KBM-7 (cell line): Measurements from ENCODE around the gene JAK1.
A peak's percentile ranks its signal among the peaks of the same experiment; 100 is the strongest.
"Not testable (repeated sequence)": the region's sequence is repeated elsewhere in the genome, so short reads cannot be mapped to it uniquely, and the experiment has no call there.

Experiments
- DNase-seq: peaks from one replicate; pipeline ENCODE4 v3.0.0-alpha.2; 2015
- in situ Hi-C: fragments of 300-500 bp; cut with MboI; formaldehyde crosslinking; loops from 2 replicates; pipeline ENCODE4 v1.14.3; 2020; ENCODE audit warnings: low sequenced_read_pairs, low pct_unique_long_range_greater_than_20kb, mixed read lengths

Gene JAK1

DNA sequence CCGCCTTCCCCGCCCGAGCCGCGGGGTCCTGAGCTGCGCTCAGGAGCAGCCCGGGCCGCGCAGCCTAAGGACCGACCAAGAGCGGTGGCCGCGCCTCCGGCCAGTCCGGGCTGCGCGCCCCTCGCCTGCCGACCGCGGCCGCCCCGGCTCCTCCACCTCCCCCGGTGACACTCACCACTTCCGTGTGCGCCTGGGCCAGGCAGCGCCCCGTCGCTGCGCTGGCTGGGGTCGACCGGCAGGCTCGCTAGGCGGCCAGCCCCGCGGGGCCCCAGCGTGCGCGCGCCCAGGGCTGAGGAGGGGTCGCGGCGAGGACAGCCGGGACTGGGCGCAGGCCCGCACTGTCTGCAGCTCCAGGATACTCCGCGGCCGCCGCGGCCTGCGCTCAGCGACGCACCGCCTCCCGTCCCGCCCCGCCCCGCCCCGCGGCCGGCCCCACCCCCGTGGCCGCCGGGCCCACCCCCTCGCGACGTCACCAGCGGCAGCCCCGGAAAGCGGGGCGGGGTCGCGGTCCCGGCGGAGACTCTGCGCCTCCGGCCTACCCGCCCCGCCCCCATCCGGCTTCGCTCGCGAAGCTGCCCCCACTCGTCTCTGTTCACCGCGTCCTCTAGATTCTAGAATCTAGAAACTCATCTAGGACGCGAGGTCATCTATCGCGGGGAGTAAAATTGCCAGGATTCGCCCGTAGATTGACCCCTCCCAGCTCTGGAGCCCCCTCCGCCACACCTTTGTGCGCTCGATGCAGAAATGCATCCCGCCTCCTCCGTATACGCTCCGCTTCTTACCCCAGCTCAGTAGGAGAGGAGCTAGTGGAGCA is at the start of gene JAK1:
JAK1 (minus strand) TSS at position 392 of the 814 bp plus-strand sequence. CDS start 80,285 bp downstream, outside the sequence.
- DNase-seq, result peak; percentile 67

DNA sequence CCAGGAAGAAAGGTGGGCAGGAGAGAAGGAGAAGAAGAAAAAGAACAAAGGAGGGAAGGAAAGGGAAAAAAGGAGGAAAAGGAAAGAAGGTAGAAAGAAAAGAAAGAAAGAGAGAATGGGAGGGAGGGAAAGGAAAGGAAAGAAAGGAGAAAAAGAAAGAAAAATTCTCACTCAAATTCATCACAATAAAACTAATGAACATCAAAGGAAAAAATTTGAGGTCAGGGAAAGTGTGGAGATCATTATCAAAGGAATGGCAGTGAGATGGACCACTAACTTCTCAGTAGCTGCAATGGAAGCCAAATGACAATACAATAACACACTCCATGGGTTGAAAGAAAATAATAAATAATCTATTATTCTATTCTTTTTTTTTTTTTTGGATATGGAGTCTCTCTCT is 48.0 kb upstream of the JAK1 start:
- DNase-seq, result no peak
- in situ Hi-C loops, result no loop called here

More for the DNA sequence above, at the start of gene JAK1:
- in situ Hi-C loops, result no loop called here

DNA sequence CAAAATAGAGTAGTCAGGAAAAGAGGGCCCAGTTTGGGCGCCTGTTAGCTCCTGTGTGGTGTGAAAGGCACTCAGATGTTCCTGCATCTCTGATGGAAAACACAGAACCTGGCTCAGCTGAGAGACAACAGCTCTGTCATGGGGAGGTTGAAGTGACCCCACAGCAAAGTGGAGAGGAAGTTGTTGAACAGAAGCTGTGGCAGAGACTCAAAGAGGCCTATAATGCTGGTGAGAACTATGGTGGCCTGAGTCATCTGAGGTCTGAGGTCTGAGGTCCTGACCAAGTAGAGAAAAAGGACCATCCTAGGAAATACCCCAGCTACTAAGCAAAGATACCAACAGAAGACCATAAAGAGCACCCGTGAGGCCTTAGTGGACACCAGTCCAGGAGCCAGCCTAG is 45.6 kb upstream of the JAK1 start:
- DNase-seq, result no peak
- in situ Hi-C loops, result no loop called here

DNA sequence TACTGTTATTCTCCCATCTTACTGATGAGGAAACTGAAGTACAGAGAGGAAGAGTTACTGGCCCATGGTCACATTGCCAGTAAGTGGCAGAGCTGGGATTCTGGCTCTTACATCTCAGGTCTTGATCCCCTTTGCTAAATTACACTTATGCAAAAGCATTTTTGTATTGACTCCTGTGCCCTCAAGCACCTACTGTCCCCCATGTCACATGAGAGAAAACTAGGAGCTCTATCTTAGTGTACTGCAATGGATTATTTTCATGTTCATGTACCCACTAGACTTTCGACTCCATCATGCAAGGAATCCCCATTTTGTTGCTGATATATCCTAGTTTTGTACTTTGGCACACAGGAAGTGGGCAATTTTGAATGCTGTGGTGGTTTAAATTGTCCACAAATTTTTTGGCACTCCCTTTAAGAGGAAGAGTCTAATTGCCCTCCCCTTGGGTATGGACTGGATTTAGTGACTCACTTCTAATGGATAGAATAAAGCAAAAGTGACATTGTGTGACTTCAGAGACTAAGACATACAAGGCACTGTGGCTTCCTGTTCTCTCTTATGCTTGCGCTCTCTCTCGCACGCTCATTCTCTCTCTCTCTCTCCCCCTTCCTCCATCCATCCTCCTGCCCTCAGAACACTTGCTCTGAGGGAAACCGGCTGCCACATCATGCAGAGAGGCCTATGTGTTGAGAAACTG is 43.5 kb upstream of the JAK1 start:
- in situ Hi-C loops, result no loop called here
- DNase-seq, result peak; percentile 24

DNA sequence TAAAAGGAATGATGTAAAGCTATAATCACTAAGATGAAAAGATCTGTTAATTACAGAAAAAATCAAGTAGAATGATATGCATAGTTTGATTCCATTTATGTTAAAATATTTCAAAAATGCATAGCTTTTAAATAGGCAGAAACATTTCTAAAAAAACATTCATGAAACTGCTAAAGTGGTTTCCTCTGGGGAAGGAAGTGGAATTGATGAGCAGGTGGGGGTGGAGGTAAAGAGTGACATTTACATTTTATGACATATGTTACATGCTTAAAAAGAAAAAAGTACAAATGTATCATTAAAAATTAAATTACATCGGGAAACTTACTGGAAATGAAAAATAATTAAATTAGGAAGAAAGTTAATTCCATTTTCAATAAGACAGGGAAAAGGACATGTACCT is 42.8 kb upstream of the JAK1 start:
- DNase-seq, result no peak
- in situ Hi-C loops, result no loop called here

DNA sequence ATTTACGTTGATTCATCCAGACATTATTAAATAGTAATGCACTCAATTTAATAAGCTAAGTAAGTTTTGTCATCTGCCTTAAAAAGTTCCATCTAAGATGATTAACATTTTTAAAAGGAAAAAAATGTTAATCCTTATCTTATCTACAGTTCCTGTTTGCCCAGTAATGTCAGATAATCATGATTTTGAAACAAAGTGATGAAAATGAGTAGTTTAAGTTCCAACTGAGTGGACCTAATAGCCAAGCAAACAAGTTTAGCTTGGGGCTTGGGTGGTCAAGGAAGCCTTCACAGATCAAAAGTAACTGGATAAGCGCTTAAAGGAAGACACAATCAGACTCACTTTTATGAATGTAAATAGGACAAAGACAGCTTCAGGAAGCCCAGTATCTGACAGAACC is 40.5 kb upstream of the JAK1 start:
- DNase-seq, result no peak
- in situ Hi-C loops, result no loop called here

DNA sequence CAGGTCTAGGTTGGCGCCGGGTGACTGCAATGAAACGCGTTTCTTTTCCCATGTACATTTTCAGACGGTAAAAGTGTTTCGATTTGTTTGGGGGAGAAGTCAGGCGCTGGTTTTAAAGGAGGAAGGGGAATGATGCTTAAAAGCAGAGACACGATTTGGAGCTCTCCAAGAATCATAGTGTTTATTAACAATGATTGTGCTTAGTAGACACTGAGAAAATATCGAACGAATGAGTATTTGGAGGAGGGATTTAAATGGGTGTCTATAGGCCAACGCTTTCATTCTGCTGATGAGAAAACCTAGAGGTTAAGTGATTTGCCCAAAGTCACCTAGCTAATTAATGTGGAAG is 36.9 kb upstream of the JAK1 start:
- in situ Hi-C loops, result no loop called here
- no peak for DNase-seq

DNA sequence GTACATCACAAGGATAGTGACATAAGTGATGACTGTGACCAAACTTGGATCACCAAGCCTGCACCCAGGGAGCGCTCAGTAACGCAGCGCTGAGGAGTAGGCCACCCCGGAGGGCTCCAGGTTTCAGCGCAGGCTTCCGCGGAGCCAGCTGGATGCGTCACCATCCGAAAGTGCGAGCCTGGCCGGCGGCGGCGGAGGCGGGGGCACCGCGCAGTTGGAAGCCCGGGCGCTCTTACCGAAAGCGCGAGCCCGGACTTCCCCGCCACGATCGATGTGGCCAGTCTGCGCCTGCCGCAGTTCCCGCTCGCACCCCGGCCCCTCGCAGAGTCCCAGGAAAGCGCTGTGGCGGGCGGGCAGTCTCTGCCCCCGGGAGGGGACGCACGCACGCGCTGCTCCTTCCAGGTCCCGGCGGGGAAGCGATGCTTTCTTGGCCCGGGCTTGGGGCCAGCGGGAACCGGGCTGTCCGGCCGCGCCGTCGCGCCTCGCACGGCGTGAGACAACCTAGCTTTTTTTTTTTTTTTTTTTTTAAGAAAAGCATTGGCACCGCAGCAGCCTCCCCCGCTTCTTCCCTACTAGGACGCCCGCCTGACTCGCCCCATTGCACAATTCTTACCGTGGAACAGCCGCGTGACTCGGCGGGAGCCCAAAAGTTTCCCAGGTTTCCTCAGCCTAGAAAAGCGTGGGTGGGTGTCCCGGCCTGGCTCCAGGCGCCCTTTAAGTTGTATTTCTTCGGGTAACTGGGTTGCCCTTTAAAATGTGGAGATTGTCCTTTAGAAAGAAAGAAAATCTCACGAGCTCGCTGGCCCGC is 36.4 kb upstream of the JAK1 start:
- in situ Hi-C loops, result no loop called here
- peak; percentile 71 for DNase-seq

DNA sequence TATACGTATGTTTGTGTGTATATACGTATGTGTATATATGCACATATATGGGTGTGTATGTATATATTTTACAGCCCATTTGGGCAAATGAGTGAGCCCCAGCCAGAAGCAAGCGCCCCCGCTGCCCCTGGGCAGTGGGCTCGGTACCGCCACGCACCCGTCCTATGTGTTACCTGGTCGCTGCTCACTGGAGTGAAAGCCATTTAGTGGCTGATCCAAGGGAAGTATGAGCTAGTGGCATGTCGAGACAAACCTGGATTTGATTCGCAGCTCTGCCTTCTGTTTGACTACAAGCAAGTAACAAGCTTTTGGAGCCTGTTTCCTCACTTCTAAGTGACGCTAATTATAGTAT is 35.8 kb upstream of the JAK1 start:
- in situ Hi-C loops, result no loop called here
- no peak for DNase-seq

DNA sequence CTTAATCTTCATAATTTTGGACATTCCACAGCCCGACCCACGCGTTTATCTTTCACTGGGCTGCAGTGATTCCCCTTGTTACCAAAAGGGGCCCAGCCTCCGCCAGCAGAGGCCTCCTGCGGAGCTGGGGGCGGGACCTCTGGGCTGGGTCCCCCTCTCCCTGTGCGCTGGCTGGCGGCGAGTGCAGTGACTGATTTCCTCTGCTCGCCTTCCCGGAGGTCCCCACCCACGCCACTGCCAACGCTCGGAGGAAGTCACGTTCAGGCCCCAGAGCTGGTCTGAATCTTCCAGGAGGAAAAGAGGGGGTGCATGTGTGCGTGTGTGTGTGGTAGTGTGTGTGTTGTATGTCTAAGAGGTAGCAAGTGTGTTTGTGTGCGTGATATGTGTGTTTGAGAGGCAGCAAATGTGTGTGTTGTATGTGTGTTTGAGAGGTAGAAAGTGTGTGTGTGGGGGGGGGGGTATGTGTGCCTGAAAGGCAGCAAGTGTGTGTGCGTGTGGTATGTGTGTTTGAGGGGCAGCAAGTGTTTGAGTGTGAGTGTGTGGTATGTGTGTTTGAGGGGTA is 35.0 kb upstream of the JAK1 start:
- DNase-seq, result no peak
- in situ Hi-C loops, result no loop called here

DNA sequence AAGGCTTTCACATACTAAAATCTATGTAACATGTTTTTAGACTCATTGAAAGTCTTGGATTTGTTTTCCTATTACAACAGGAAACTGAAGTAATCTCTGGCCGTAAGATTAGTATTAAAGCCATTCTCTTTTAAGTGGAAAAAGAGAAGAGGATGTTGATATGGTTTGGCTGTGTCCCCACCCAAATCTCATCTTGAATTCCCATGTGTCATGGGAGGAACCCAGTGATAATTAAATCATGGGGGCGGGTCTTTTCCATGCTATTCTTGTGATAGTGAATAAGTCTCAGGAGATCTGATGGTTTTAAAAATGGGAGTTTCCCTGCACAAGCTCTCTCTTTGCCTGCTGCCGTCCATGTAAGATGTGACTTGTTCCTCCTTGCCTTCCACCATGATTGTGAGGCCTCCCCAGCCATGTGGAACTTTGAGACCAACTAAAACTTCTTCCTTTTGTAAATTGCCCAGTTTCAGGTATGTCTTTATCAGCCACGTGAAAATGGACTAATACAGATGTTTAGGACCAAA is 32.1 kb upstream of the JAK1 start:
- DNase-seq, in situ Hi-C loops: not testable (repeated sequence)

DNA sequence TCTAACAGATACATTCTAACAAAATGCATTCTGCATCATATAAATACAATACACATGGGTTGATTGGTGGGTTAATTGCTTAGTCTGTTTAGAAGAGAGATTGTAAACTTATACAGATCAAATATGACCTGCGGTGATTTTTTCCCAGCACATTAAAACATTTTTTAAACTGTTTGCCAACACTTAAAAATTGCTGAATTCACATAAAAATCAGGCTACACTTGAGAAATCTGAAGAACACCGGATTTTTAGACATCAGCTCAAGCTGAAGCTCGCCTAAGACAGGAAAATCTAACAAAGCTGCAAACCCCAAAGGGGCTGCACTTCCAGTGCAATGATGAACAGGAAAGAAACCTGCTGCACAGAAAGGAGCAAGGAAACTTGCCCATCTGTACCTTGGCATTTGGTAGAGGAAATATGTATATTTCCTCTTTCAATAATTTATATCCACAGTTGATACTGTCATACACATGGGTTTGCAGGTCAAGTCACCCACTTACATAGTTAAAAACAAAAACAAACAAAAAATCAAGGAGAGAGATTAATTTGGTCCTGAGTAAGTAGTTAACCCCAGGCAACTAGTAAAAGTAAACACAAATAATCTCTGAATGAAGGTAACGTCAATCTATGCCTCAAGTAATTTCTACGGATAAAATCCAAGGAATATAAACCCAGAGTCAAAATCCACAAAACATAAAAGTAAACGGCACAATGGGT is 30.4 kb upstream of the JAK1 start:
- in situ Hi-C loops, result no loop called here

DNA sequence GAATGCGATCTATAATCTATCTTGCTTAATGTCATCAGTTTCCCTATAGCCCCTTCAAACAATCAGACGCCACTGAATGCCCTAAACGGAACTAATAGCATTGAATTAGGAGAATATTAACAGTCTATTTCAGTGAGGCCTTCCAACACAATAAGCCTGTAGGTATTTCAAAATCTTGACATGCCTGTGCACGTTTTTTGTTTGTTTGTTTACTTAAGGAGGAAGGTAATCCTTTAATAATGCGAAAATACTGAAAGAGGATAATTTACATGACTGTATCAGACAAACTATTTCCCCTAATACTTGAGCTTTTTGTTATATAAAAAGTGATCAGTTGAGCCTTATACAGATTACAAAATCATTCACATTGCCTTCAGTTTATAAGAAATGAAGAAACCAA is 29.0 kb upstream of the JAK1 start:
- no peak for DNase-seq
- in situ Hi-C loops, result no loop called here

More for the DNA sequence above, 30.4 kb upstream of the JAK1 start:
- no peak for DNase-seq

DNA sequence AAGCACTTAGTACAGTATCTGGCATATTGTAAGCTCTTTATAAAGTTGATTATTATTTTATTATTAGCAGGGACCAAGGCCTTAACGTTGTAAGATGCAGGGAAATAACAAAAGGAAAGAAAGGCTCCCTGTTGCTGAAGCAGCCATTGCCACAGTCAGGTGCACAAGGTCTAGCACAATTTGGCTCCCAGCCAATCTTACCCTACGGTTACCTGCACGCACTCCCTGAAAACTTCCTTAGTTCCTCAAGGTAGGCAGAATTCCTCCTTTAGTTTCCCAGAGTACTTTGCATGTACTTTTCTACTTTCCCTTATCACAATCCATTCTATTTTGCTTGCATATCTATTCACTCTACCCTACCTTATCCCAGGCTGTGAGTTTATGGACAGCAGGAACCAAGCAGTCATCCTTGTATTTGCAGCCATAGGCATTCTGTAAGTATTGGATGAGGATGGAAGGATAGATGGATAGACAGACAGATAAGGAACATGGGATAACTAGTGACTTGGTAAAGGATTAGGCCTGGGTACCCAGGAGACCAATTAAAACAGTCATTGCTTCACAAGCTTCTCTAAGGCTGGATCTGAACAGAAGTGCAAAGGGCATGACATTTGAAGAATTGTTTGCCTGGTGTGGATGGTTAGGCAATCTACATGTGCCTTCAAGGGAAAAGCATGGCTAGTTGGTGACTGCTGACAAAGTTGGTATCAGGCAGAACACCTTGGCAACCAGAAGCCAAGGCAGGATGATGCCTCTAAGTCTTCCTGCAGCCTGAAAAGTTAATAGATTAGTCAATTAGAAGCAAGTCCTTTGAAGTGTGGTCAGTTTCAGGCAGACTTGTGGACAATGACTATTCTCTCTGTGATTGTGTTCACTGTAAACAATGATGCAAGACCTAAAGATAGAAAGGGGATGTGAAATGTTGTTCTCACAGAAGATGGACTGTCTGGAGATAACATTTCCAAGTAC is 20.8 kb upstream of the JAK1 start:
- no peak for DNase-seq
- in situ Hi-C loops, result no loop called here

DNA sequence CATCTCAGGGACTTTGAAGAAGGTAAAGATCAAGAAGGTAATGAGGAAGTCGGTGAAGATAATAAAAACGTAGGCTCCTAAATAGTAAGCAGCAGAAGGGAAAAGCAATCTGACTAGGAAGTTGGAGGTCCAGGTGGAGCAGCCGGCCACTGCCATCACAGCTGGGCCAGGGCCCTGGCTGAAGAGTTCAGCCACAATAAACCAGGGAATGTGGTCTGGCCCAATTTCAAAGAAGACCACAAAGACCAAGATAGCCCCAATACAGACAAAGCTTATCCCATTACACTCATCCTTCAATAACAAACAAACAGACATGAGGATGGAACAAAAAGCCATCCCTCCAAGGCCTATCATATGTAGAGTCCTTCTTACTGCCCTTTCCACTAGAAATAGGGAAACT is 18.4 kb upstream of the JAK1 start:
- no peak for DNase-seq
- in situ Hi-C loops, result no loop called here

DNA sequence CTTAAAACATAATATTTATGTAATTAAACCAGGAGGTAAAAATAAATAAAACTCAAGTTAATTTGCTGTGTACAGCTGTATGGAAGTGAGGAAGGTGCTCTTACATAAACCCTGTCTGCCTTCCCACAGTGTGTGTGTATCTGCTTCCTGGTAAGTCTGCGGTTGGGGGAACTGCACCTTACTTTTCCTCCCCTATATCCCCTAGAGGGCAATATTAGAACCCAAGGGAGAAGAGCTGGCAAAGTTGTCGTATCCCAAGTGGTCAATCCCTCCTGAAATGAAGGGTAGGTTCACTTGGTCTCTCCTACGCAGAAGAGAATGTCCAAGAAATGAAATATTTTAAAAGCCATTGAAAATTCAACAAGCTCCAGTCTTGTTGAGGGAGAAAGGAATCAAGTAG is 17.8 kb upstream of the JAK1 start:
- no peak for DNase-seq
- in situ Hi-C loops, result no loop called here

DNA sequence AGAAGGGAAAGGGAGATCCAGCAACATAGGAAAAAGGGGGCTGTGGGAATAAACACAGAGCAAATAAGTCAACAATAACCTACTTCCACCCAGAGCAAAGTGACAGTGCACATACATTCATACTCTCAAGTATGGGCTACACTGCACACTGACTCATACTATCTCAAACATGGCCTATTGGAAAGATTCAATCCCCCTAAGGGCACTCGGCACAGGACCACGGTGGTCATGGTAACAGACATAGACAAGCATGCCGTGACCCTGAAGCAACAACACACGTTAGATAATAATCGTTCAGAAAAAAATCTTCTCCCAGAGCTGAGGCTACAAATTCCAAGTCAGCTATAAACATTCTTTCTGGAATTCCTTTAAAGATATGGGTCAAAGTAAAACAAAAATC is 16.8 kb upstream of the JAK1 start:
- in situ Hi-C loops, result no loop called here
- no peak for DNase-seq
